Measurements from ENCODE around the gene EFNA1. TPM values are rescaled to one million over a fixed set of nuclear protein-coding genes. Genes with fewer than 3 reads are reported as not detected.
A peak's percentile ranks its signal among the peaks of the same experiment; 100 is the strongest.

Gene EFNA1
- total RNA-seq, 1 experiment from 2014 or later, result 1.0 TPM

DNA sequence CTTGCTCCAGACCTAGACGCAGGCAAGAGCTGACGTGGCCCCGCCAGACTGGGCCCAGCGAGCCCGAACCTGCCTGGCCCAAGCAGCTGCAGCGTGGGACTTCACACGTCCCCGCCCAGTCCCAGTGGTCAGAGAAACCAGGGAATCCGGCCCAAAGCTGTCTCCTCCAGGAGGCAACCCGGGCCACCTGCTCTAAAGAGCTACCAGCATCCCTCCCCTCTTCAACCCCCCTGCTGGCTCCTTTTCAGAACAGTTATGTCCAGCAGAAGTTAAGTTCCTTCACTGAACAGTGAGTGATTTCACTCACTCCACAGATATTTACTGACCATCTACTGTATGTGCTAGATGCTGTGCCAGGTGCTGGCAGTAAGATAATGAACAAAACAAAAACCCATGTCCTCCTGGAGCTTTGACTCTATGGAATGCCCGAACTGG lies 2.1 kb upstream of the EFNA1 start:
- H3K9me3 ChIP-seq (ENCODE audit: low read depth, low read length, poor library complexity, severe bottlenecking), result no peaks in the 10 kb centered on the region
- TF ChIP-seq, protein P1, sequence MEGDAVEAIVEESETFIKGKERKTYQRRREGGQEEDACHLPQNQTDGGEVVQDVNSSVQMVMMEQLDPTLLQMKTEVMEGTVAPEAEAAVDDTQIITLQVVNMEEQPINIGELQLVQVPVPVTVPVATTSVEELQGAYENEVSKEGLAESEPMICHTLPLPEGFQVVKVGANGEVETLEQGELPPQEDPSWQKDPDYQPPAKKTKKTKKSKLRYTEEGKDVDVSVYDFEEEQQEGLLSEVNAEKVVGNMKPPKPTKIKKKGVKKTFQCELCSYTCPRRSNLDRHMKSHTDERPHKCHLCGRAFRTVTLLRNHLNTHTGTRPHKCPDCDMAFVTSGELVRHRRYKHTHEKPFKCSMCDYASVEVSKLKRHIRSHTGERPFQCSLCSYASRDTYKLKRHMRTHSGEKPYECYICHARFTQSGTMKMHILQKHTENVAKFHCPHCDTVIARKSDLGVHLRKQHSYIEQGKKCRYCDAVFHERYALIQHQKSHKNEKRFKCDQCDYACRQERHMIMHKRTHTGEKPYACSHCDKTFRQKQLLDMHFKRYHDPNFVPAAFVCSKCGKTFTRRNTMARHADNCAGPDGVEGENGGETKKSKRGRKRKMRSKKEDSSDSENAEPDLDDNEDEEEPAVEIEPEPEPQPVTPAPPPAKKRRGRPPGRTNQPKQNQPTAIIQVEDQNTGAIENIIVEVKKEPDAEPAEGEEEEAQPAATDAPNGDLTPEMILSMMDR (conservative IDR thresholded peaks at IDR 0.05; ENCODE audit: low read depth, low read length), result no peak
- ChIA-PET POLR2A (ENCODE audit: low non-redundant PET) (no interaction called here), CTCF (interaction anchor here (1.3 kb wide), 1 partner anchor 34 kb away, joined by 6 read pairs; no protein-coding TSS in a partner anchor)
- no peak overlapping the region for H3K27ac ChIP-seq (ENCODE audit: low read depth, low read length, poor library complexity, severe bottlenecking)
- intact Hi-C loops (cut with micrococcal nuclease; ENCODE audit: unreplicated experiment), result loop anchor here (5.0 kb wide), 1 partner anchor 33 kb away; no protein-coding TSS in a partner anchor
- peaks cover 35% of the 10 kb centered on the region for H3K4me1 ChIP-seq (ENCODE audit: insufficient read depth, low read length, poor library complexity, severe bottlenecking)
- BruUV-seq (replicated peaks), result no TSS peak
- DNase-seq (ENCODE audit: low spot score), result no peak
- H3K36me3 ChIP-seq (ENCODE audit: insufficient read depth, low read length, poor library complexity, severe bottlenecking), result no peaks in the 10 kb centered on the region
- no peaks in the 10 kb centered on the region for H3K27me3 ChIP-seq (replicated peaks; ENCODE audit: insufficient read depth, low read depth, low read length, poor library complexity)
- no peak overlapping the region for H3K4me3 ChIP-seq (ENCODE audit: low read depth, low read length, poor library complexity, severe bottlenecking)

- POLR2A ChIA-PET (ENCODE audit: low non-redundant PET), result no interaction called here
- peak overlapping the region; percentile 56 for H3K4me3 ChIP-seq (ENCODE audit: low read depth, low read length, poor library complexity, severe bottlenecking)
Observed at GRCh38 chr1:155125946-155126555, 1.6 kb upstream of the EFNA1 start.

GRCh38 chr1:155126556-155127104 lies 1.0 kb upstream of the EFNA1 start:
- intact Hi-C loops (cut with micrococcal nuclease; ENCODE audit: unreplicated experiment), result loop anchor here (5.0 kb wide), 1 partner anchor 34 kb away; no protein-coding TSS in a partner anchor
- H3K36me3 ChIP-seq (ENCODE audit: insufficient read depth, low read length, poor library complexity, severe bottlenecking), result no peaks in the 10 kb centered on the region
- no TSS peak for BruUV-seq (replicated peaks)
- no peak overlapping the region for H3K27ac ChIP-seq (ENCODE audit: low read depth, low read length, poor library complexity, severe bottlenecking)
- ChIA-PET POLR2A (ENCODE audit: low non-redundant PET) (no interaction called here), CTCF (no interaction called here)
- peak overlapping the region; percentile 56 for H3K4me3 ChIP-seq (ENCODE audit: low read depth, low read length, poor library complexity, severe bottlenecking)
- no peaks in the 10 kb centered on the region for H3K27me3 ChIP-seq (replicated peaks; ENCODE audit: insufficient read depth, low read depth, low read length, poor library complexity)
- no peaks in the 10 kb centered on the region for H3K9me3 ChIP-seq (ENCODE audit: low read depth, low read length, poor library complexity, severe bottlenecking)
- TF ChIP-seq EZH2 (IDR thresholded peaks at IDR 0.05; ENCODE audit: borderline replicate concordance, low read depth, low read length, poor library complexity, severe bottlenecking), result no peak
- TF ChIP-seq, protein P1 (conservative IDR thresholded peaks at IDR 0.05; ENCODE audit: low read depth, low read length), result no peak; the same call in 1 of the 2 replicates
- H3K4me1 ChIP-seq (ENCODE audit: insufficient read depth, low read length, poor library complexity, severe bottlenecking), result peaks cover 35% of the 10 kb centered on the region
- DNase-seq (ENCODE audit: low spot score), result peak; percentile 38

More at GRCh38 chr1:155125946-155126555, 1.6 kb upstream of the EFNA1 start:
- Histone ChIP-seq H3K9me3 (ENCODE audit: low read depth, low read length, poor library complexity, severe bottlenecking) (no peaks in the 10 kb centered on the region), H3K27me3 (replicated peaks; ENCODE audit: insufficient read depth, low read depth, low read length, poor library complexity) (no peaks in the 10 kb centered on the region), H3K4me1 (ENCODE audit: insufficient read depth, low read length, poor library complexity, severe bottlenecking) (peaks cover 35% of the 10 kb centered on the region), H3K27ac (ENCODE audit: low read depth, low read length, poor library complexity, severe bottlenecking) (no peak overlapping the region), H3K36me3 (ENCODE audit: insufficient read depth, low read length, poor library complexity, severe bottlenecking) (no peaks in the 10 kb centered on the region)
- intact Hi-C loops (cut with micrococcal nuclease; ENCODE audit: unreplicated experiment), result loop anchor here (5.0 kb wide), 1 partner anchor 34 kb away; no protein-coding TSS in a partner anchor
- no peak for DNase-seq (ENCODE audit: low spot score)
- no peak for TF ChIP-seq EZH2 (IDR thresholded peaks at IDR 0.05; ENCODE audit: borderline replicate concordance, low read depth, low read length, poor library complexity, severe bottlenecking)
- TF ChIP-seq, protein P1 (conservative IDR thresholded peaks at IDR 0.05; ENCODE audit: low read depth, low read length), result no peak
- BruUV-seq (replicated peaks), result no TSS peak
- CTCF ChIA-PET, result interaction anchor here (1.3 kb wide), 1 partner anchor 34 kb away, joined by 6 read pairs; no protein-coding TSS in a partner anchor
